ENCODE results near the gene PIP4K2A.

DNA sequence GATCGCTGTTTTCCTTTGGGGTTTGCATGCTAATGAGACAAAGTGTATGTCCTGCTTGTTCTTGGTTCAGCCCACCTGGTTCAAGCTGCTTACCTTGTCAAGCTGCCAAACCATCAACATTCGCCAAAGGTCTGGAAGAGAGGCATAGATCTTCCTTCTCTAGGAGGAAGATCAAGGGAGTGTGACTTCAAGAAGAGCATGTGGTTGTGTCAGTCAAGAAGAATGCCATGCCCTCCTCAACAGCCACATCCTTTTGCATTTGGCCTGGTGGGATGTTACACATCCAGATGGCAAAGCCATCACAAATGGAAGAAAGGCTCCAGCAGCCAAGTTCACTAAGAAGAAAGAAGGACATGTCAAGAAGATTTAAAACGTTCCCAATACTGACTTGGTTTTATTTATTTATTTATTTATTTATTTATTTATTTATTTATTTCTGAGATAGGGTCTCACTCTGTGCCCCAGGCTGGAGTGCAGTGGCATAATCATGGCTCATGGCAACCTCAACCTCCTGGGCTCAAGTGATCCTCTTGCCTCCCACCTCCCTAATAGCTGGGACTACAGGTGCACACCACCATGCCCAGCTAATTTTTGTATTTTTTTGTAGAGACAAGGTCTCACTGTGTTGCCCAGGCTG, 5.1 kb upstream of the PIP4K2A start:
- TF ChIP-seq POLR2AphosphoS5 (IDR thresholded peaks at IDR 0.05) = no peak
- TF ChIP-seq, protein P1, sequence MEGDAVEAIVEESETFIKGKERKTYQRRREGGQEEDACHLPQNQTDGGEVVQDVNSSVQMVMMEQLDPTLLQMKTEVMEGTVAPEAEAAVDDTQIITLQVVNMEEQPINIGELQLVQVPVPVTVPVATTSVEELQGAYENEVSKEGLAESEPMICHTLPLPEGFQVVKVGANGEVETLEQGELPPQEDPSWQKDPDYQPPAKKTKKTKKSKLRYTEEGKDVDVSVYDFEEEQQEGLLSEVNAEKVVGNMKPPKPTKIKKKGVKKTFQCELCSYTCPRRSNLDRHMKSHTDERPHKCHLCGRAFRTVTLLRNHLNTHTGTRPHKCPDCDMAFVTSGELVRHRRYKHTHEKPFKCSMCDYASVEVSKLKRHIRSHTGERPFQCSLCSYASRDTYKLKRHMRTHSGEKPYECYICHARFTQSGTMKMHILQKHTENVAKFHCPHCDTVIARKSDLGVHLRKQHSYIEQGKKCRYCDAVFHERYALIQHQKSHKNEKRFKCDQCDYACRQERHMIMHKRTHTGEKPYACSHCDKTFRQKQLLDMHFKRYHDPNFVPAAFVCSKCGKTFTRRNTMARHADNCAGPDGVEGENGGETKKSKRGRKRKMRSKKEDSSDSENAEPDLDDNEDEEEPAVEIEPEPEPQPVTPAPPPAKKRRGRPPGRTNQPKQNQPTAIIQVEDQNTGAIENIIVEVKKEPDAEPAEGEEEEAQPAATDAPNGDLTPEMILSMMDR (IDR thresholded peaks at IDR 0.05) = no peak

All from breast epithelium (tissue), 3 donors.